ENCODE measurements around the gene B4GALNT3.

- TF ChIP-seq, protein P1, sequence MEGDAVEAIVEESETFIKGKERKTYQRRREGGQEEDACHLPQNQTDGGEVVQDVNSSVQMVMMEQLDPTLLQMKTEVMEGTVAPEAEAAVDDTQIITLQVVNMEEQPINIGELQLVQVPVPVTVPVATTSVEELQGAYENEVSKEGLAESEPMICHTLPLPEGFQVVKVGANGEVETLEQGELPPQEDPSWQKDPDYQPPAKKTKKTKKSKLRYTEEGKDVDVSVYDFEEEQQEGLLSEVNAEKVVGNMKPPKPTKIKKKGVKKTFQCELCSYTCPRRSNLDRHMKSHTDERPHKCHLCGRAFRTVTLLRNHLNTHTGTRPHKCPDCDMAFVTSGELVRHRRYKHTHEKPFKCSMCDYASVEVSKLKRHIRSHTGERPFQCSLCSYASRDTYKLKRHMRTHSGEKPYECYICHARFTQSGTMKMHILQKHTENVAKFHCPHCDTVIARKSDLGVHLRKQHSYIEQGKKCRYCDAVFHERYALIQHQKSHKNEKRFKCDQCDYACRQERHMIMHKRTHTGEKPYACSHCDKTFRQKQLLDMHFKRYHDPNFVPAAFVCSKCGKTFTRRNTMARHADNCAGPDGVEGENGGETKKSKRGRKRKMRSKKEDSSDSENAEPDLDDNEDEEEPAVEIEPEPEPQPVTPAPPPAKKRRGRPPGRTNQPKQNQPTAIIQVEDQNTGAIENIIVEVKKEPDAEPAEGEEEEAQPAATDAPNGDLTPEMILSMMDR (conservative IDR thresholded peaks at IDR 0.05; ENCODE audit: low read depth in 2 of 2), result no peak
- TF ChIP-seq EZH2 (IDR thresholded peaks at IDR 0.05; ENCODE audit: low read depth, unreplicated experiment), result no peak
- no peak for TF ChIP-seq POLR2AphosphoS5 (IDR thresholded peaks at IDR 0.05; ENCODE audit: low read depth)
- no peak for TF ChIP-seq NANOG (IDR thresholded peaks at IDR 0.05; ENCODE audit: borderline replicate concordance)
Observed at GRCh38 chr12:592024-592505, 132.3 kb downstream of the B4GALNT3 start.
